OCI-LY7 (cell line): ENCODE data around the gene NAA80. TPM values are rescaled to one million over a fixed set of nuclear protein-coding genes. Genes with fewer than 3 reads are reported as not detected.

Source experiments
- BruUV-seq: library from RNA; stranded (reverse); fragments of 400-500 nt; replicated peaks from 2 replicates; lab custom pipeline; 2021; lab: Mats Ljungman, UMichigan
- CTCF ChIA-PET: fragments of 300-600 bp; sonication (Branson Sonifier 250); formaldehyde crosslinking; loops from one replicate; lab custom pipeline; 2022; ENCODE audit warnings: antibody characterized with exemption; ENCODE audit not compliant: unreplicated experiment; lab: Charles Lee
- POLR2A ChIA-PET: fragments of 300-600 bp; sonication (Branson Sonifier 250); formaldehyde crosslinking; loops from one replicate; lab custom pipeline; 2022; ENCODE audit warnings: antibody characterized with exemption; lab: Charles Lee
- DNase-seq: peaks from one replicate; pipeline ENCODE4 v3.0.0-alpha.2; 2015; ENCODE audit warnings: low spot score
- H2AFZ ChIP-seq: fragments of 200-600 bp; sonication (generic), shearing (Covaris generic); 2 replicates; pipeline ENCODE4 v1.6.1; 2014; ENCODE audit warnings: mild to moderate bottlenecking, antibody characterized with exemption, low read length, moderate library complexity
- H3K27ac ChIP-seq: fragments of 200-600 bp; sonication (generic); 2 replicates; pipeline ENCODE4 v1.5.1; 2014; ENCODE audit warnings: mixed run types, low read depth, mild to moderate bottlenecking, moderate library complexity, low read length, inconsistent platforms; ENCODE audit not compliant: poor library complexity, severe bottlenecking
- H3K36me3 ChIP-seq: fragments of 200-600 bp; sonication (generic); 2 replicates; pipeline ENCODE4 v1.6.1; 2014; ENCODE audit warnings: mild to moderate bottlenecking, antibody characterized with exemption, low read length, moderate library complexity, mixed read lengths; ENCODE audit not compliant: insufficient read depth
- H3K4me1 ChIP-seq: fragments of 200-600 bp; sonication (generic); 2 replicates; pipeline ENCODE4 v1.5.1; 2014; ENCODE audit warnings: mild to moderate bottlenecking, low read length; ENCODE audit not compliant: insufficient read depth, poor library complexity, severe bottlenecking
- H3K4me2 ChIP-seq: fragments of 200-600 bp; sonication (generic); 2 replicates; pipeline ENCODE4 v1.6.1; 2014; ENCODE audit warnings: mild to moderate bottlenecking, low read length
- H3K4me3 ChIP-seq: fragments of 200-600 bp; sonication (generic); 2 replicates; pipeline ENCODE4 v1.5.1; 2014; ENCODE audit warnings: mild to moderate bottlenecking, low read depth, low read length; ENCODE audit not compliant: poor library complexity, severe bottlenecking
- H3K79me2 ChIP-seq: fragments of 200-600 bp; sonication (generic); 2 replicates; pipeline ENCODE4 v1.6.1; 2016; ENCODE audit warnings: low read depth, mild to moderate bottlenecking, low read length, moderate library complexity, mixed read lengths; ENCODE audit not compliant: insufficient read depth
- H3K9me2 ChIP-seq: fragments of 200-600 bp; sonication (generic); 2 replicates; pipeline ENCODE4 v1.6.1; 2016; ENCODE audit warnings: mild to moderate bottlenecking, low read length, mixed read lengths; ENCODE audit not compliant: insufficient read depth
- H3K9me3 ChIP-seq: fragments of 200-600 bp; sonication (generic); 2 replicates; pipeline ENCODE4 v1.6.1; 2014; ENCODE audit warnings: mild to moderate bottlenecking, mixed run types, low read length, mixed read lengths
- H4K20me1 ChIP-seq: fragments of 200-600 bp; sonication (generic); 2 replicates; pipeline ENCODE4 v1.6.1; 2014; ENCODE audit warnings: mild to moderate bottlenecking, antibody characterized with exemption, low read length, moderate library complexity, mixed read lengths; ENCODE audit not compliant: insufficient read depth
- CTCF ChIP-seq: fragments of 200-600 bp; sonication (generic); conservative IDR thresholded peaks from 2 replicates; pipeline ENCODE4 v1.5.1; 2014; ENCODE audit warnings: mild to moderate bottlenecking, antibody characterized with exemption, low read length, moderate library complexity, mixed read lengths
- EZH2phosphoT487 ChIP-seq: fragments of 200-600 bp; sonication (generic); IDR thresholded peaks from 2 replicates; pipeline ENCODE4 v1.6.1; 2018; ENCODE audit warnings: low read depth, borderline replicate concordance, mild to moderate bottlenecking, mixed run types, antibody characterized with exemption, low read length, moderate library complexity, mixed read lengths
- intact Hi-C: fragments of 100-400 bp; cut with micrococcal nuclease; formaldehyde crosslinking; loops from one replicate; pipeline ENCODE4 v1.10.0; 2022; ENCODE audit not compliant: unreplicated experiment
- total RNA-seq, 2 experiments: library from RNA; depleted of rRNA in 1 of 2; stranded (reverse); fragments of >200 nt in 1 of 2; shearing (Covaris generic) in 1 of 2; gene quantifications; 2 replicates each; pipeline ENCODE4 v1.2.3, GENCODE V29; 2014 to 2022

The NAA80 gene
- total RNA-seq, 2 experiments from 2014 or later, result 18.7 to 21.7 TPM

GRCh38 chr3:50249457-50249856 lies 49.7 kb downstream of the NAA80 start:
- CTCF ChIA-PET, result interaction anchor here (1.0 kb wide), 1 partner anchor 55 kb away, joined by 3 read pairs; no protein-coding TSS in a partner anchor
- no peaks in the 10 kb centered on the region for H3K9me3 ChIP-seq
- H3K27ac ChIP-seq, result no peak overlapping the region
- no peak for DNase-seq
- BruUV-seq, result no TSS peak
- intact Hi-C loops, result no loop called here
- no peaks in the 10 kb centered on the region for H3K9me2 ChIP-seq
- peaks cover 5% of the 10 kb centered on the region; the same call in 1 of the 2 replicates for H4K20me1 ChIP-seq
- no peak overlapping the region for H3K4me3 ChIP-seq
- peaks cover 40% of the 10 kb centered on the region for H3K4me1 ChIP-seq
- H3K36me3 ChIP-seq, result peaks cover 64% of the 10 kb centered on the region
- H2AFZ ChIP-seq, result no peak overlapping the region
- H3K4me2 ChIP-seq, result no peak overlapping the region
- no peak for TF ChIP-seq CTCF
- POLR2A ChIA-PET, result interaction anchor here (0.6 kb wide), 1 partner anchor 230 kb away, joined by 3 read pairs; no protein-coding TSS in a partner anchor
- H3K79me2 ChIP-seq, result peaks cover 39% of the 10 kb centered on the region

GRCh38 chr3:50248387-50248786 lies 50.8 kb downstream of the NAA80 start:
- Histone ChIP-seq H3K4me1 (peaks cover 43% of the 10 kb centered on the region), H3K79me2 (peaks cover 39% of the 10 kb centered on the region), H3K4me3 (no peak overlapping the region), H3K27ac (no peak overlapping the region), H4K20me1 (peaks cover 5% of the 10 kb centered on the region; the same call in 1 of the 2 replicates), H2AFZ (no peak overlapping the region), H3K4me2 (no peak overlapping the region), H3K9me3 (no peaks in the 10 kb centered on the region), H3K36me3 (peaks cover 61% of the 10 kb centered on the region), H3K9me2 (no peaks in the 10 kb centered on the region)
- no TSS peak for BruUV-seq
- no peak for DNase-seq
- ChIA-PET POLR2A (no interaction called here), CTCF (no interaction called here)
- intact Hi-C loops, result no loop called here
- TF ChIP-seq CTCF (no peak), EZH2phosphoT487 (no peak)

- H3K36me3 ChIP-seq, result peaks cover 48% of the 10 kb centered on the region; the same call in 1 of the 2 replicates
These were observed 52.7 kb downstream of the NAA80 start for GRCh38 chr3:50246517-50246954.

More at GRCh38 chr3:50246517-50246954, 52.7 kb downstream of the NAA80 start:
- Histone ChIP-seq H3K79me2 (peaks cover 58% of the 10 kb centered on the region), H4K20me1 (peaks cover 15% of the 10 kb centered on the region; the same call in 1 of the 2 replicates), H3K9me2 (no peaks in the 10 kb centered on the region), H3K9me3 (no peaks in the 10 kb centered on the region), H3K4me1 (peaks cover 61% of the 10 kb centered on the region), H2AFZ (no peak overlapping the region), H3K27ac (peak overlapping the region; percentile 79), H3K4me3 (peak overlapping the region; percentile 64), H3K4me2 (peak overlapping the region; percentile 78)
- POLR2A ChIA-PET, result interaction anchor here (0.6 to 1.9 kb wide), 8 partner anchors 9 to 144 kb away, joined by 3 to 24 read pairs (median 6); partner anchors contain the start of gene GNAI2
- intact Hi-C loops, result loop anchor here (1.0 to 2.0 kb wide), 3 partner anchors 9 to 52 kb away; partner anchors contain the start of genes HYAL3 and NAA80
- TF ChIP-seq CTCF (peak; percentile 49), EZH2phosphoT487 (no peak)
- no TSS peak for BruUV-seq
- DNase-seq, result peak; percentile 85
- CTCF ChIA-PET, result interaction anchor here (0.6 to 1.5 kb wide), 13 partner anchors 9 to 805 kb away, joined by 3 to 20 read pairs (median 5); partner anchors contain the start of gene GNAI2
